Fibroblast of skin of abdomen (primary cell): ENCODE measurements around the gene MUC2. TPM values are rescaled to one million over a fixed set of nuclear protein-coding genes. Genes with fewer than 3 reads are reported as not detected.

Source experiments
- DNase-seq: peaks from one replicate; pipeline ENCODE4 v3.0.0-alpha.2; 2013
- polyA plus RNA-seq, 2 experiments: library from polyadenylated mRNA; unstranded; fragments of 120-200 nt; gene quantifications; one replicate each; pipeline ENCODE4 v1.2.1, GENCODE V29; 2013; ENCODE audit not compliant: insufficient read length in 2 of 2

The MUC2 gene
- polyA plus RNA-seq (2013, experiment 1 of 2; ENCODE audit: insufficient read length): not detected
- not detected for polyA plus RNA-seq (2013, experiment 2 of 2; ENCODE audit: insufficient read length)

DNA sequence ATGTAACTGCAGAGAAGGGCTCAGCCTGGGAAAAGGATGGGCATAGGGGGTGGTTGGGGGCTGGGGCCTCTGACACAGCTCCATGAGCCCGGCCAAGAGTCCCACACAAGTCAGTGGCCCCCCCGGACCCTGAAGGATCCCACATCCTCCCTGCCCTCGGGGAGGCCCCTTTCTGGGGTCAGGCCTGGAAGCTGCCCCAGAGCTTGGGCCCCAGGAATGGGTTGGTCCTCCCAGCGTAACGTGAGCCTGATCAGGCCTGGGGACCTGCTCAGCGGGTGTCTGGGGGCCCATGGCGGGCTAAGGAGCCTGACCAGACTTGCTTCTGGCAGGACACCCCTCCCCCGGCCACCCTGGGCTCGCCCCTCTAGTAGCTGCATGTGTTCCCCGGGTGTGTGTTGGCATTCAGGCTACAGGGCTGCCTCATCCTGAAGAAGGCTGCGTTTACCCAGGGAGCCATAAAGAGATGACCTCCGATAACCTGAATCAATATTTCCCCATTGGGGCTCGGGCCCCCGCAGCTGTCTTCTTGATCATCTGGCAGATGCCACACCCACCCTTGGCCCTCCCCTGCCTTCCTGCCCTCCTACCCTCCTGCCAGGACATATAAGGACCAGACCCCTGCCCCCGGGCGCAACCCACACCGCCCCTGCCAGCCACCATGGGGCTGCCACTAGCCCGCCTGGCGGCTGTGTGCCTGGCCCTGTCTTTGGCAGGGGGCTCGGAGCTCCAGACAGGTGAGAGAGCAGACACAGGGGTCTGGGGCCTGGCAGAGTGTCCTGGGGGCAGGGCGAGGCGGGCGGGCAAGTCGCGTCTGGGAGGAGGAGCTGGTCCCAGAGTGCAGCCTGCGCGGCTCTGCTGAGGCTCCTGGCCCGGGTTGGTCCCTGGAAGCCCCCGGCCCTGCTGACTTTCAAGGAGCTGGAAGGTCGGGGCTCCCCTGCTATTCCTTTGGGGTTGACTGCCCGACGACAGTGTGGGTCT, at the start of gene MUC2:
Gene MUC2 (plus strand): TSS at position 631 of the 978 bp plus-strand sequence.
- DNase-seq: no peak

GRCh38 chr11:1025410-1026162, 49.1 kb upstream of the MUC2 start:
- no peak for DNase-seq

DNA sequence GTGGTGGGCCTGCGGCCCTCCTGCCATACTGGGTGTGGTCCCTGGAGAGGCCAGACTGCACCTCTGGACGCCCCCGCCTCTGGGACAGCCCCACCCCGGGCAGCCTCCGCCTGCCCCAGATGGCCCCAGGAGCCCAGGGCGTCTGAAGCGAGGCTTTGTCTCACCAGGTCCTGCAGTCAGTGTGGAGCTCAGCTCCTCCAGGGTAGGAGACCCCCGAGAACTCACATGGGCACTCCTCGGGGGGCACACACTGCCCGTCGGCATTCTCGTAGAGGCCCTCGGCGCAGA, 48.6 kb upstream of the MUC2 start:
- DNase-seq: no peak

- no peak for DNase-seq
Observed at GRCh38 chr11:1026641-1027482, 47.8 kb upstream of the MUC2 start.

GRCh38 chr11:1027483-1028290, 47.0 kb upstream of the MUC2 start:
- DNase-seq: no peak

DNA sequence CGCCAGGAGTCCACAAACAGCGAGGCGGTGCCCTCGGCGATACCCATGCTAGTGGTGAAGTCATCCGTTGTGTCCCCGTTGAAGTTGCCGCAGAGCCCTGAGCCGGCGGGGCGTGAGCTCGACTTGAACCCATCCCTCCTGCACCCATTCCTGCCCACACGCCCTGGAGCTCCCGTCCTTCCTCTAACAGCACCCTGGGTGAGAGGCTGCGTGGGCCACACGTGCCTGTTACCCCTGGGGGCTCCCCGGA, 46.5 kb upstream of the MUC2 start:
- DNase-seq: no peak

DNA sequence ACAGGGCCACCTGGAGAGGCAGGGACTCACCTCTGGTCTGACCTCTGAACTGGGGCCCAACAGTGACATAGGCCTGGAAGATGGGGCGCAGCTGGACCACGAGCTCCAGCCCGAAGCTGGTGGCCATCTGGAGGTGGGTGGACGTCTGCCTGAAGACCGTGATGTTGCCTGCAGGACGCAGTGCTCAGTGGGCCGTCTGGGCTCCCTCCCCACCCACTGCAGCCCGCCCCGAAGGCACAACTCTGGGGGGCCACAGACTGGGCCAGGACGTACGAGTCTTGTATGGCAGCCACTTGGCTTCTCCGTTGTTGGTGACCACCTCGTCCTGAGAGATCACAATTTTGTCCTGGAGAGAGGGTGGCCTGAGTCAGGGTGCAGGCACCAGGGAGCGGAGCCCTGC, 46.1 kb upstream of the MUC2 start:
- DNase-seq: no peak

DNA sequence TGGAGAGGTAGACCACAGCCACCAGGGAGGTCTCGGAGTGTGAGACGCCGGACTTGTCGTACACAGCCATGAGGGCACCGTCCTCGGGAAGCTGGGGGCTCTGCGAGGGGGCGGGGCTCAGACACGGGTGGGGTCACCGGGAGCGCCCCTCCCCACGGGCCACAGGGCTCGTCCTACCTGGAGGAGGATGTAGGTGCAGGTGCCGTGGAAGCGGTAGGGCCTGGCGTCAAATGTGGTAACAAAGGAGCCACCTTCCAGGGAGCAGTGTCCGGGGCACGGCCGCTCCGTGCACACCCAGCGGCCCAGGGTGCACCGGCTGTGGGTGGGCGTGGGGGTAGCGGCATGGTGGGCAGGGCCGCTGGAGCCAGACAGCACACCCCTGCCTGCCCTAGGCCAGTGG, 45.6 kb upstream of the MUC2 start:
- no peak for DNase-seq

- no peak for DNase-seq
Observed at GRCh38 chr11:1029654-1030053, 45.0 kb upstream of the MUC2 start.

DNA sequence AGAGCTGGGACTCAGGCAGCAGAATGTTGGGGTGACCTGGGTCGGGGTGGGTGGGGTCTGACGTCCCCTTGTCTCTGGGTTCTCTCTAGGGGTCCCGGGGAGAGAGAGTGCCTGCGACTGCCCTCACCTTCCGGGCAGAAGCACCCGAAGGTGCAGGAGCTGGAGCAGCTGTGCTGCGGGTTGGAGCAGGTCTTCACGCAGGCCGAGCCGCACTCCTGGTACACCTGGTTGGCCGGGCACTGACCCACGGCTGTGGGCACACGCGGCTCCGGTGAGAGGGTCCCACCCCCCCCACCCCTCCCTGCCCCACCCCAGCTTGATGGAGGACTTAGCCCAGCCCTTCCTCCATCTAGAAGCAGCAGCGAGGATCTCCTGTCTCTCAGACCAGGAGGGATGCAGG, 44.6 kb upstream of the MUC2 start:
- DNase-seq: no peak

DNA sequence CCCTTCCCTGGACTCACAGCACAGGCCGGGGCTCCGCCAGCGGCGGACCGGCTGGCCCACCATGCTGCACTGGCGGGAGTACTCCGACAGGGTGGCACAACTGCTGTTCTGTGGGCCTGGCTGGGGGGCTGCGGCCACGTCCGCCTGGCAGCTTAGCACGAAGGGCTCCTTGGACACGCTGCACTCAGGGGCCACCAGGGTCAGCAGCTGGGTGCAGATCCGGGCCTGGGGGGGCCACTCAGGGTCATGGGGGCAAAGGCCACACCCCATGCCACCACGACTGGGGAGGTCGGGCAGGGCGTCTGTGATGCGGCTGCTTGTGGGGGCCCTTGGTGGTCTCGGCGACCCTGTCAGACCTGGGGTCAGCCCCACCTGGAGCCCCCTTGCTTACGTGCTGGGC, 44.1 kb upstream of the MUC2 start:
- DNase-seq: no peak

DNA sequence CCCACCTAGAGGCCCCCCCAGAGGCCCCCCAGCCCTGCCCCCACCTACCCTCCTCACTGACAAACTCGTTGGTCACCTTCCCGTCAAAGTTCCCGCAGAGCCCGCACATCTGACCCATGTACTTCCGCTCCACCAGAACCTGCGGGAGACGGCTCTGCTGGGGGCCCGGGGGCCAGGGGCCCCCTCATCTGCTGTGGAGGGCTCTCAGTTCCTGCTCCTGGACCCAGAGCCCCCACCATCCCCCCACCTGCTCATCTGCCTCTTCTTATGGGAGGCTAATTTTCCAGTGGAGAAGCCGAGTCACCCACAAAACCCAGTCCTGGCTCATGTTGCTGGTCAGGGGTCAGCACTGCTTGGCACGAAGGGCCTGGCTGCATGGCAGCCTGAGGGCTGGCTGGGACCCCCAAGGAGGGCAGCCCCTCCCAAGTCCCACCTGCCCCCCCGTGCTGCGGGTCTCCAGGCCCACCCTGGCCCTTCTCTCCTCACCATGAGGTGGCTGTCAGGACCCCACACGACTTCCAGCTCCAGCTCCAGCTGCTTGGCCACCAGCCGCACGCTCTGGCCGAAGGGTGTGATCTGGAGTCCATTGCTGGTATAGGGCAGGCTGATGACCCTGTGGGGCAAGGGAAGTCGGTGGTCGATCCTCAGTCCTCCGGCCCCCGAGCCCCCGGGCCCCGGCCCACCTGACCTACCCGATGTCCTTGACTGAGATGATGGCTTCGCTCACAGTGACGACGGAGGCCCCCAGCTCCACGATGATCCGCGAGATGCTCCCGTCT, 43.4 kb upstream of the MUC2 start:
- DNase-seq: no peak

DNA sequence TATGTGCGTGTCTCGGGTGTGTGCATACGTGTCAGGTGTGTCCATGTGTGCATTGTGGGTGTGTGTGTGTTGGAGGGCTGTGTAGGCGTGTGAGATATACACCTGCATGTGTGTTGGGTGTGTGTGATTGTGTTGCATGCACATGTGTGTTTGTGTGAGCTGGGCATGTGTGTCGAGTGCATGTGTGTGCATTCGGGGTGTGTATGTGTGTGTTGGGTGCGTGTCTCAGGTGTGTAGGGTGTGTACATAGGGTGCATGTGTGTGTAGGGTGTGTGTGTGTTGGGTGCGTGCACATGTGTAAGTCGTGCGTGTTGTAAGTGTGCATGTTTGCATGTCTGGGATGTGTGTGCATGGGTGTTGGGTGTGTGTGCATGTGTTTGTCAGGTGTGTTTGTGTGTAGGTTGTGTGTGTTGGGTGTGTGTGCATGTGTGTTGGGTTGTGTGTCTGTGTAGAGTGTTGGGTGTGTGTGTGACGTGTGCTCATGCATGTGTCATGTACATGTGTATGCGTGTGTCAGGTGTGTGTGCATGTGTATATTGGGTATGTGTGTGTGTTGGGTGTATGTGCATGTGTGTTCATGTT, 42.3 kb upstream of the MUC2 start:
- DNase-seq: no peak

DNA sequence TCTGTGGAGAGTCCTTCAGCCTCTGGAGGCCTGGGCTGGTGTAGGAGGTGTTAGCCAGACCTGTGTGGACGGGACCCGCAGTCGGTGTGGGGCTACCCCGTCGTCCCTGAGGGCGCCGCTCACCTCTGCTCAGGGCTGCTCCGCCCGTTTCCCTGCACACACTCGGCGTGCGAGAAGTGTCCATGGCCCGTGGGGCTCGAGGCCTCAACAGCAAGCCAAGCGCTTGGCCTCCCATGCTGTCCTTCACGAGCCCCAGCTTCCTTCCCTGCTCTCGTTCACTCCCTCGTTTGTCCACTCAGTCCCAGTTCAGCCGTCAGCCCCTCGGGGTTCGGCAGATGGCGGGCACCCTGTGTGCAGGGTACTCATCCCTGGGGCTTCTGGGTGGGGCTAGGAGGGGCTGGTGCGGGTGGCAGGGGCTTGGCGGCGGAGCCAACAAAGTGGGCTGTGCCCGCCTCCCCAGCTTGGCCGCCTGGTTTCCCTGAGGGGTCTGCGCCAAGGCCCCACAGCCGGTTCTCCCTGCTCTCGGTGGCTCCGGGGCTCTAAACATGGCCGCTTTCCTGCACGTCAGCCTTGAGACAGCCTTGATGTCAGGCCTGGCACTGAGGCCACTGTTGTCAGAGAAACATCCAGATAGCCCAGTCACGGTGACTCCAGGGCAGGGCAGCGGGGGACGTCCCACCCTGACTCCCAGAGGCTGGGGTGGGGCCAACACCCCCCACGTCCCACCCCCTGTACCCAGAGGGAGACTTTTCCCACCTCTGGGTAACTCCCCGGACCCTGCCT, 41.5 kb upstream of the MUC2 start:
- DNase-seq: no peak

GRCh38 chr11:1034001-1034400, 40.7 kb upstream of the MUC2 start:
- no peak for DNase-seq

GRCh38 chr11:1034456-1035295, 40.0 kb upstream of the MUC2 start:
- DNase-seq: no peak

- no peak for DNase-seq
Observed at GRCh38 chr11:1035577-1036283, 38.9 kb upstream of the MUC2 start.

GRCh38 chr11:1036303-1036923, 38.3 kb upstream of the MUC2 start, which contains the start of gene MUC6:
MUC6 (minus strand) TSS chr11:1036718; CDS start chr11:1036655, 63 bp downstream.
- no peak for DNase-seq
